NB4 (cell line): ENCODE results near the gene MSRB1.
A peak's percentile ranks its signal among the peaks of the same experiment; 100 is the strongest.

ENCODE experiments used
- DNase-seq: peaks from one replicate; pipeline ENCODE4 v3.0.0; 2010; ENCODE audit warnings: low read depth
- H3K4me3 ChIP-seq: one replicate; pipeline ENCODE4 v1.5.1; 2011; ENCODE audit warnings: mild to moderate bottlenecking, low read depth, low read length, moderate library complexity
- CTCF ChIP-seq: IDR thresholded peaks from one replicate; pipeline ENCODE4 v1.5.1; 2012; ENCODE audit warnings: low read depth, low read length
- MAX ChIP-seq: IDR thresholded peaks from 2 replicates; pipeline ENCODE4 v1.6.1; 2011; ENCODE audit warnings: low read depth, low read length
- MYC ChIP-seq: IDR thresholded peaks from 2 replicates; pipeline ENCODE4 v1.6.1; 2011; ENCODE audit warnings: low read depth, low read length
- POLR2A ChIP-seq: IDR thresholded peaks from 2 replicates; pipeline ENCODE4 v1.6.1; 2011; ENCODE audit warnings: mild to moderate bottlenecking; ENCODE audit not compliant: insufficient read length; ENCODE audit errors: extremely low read depth

The MSRB1 gene

GRCh38 chr16:1942810-1943726 lies at the start of gene MSRB1:
MSRB1 (minus strand) TSS chr16:1943199; CDS start chr16:1943156, 43 bp downstream.
- H3K4me3 ChIP-seq: peak within 1 kb of the TSS; percentile 82
- TF ChIP-seq CTCF (no peak), POLR2A (peak; percentile 86), MAX (peak; percentile 67), MYC (peak; percentile 75)
- DNase-seq: peak; percentile 98

- no peak overlapping the region for H3K4me3 ChIP-seq
- no peak for TF ChIP-seq MAX
- no peak for TF ChIP-seq CTCF
- TF ChIP-seq POLR2A: no peak
- no peak for TF ChIP-seq MYC
- DNase-seq: peak; percentile 76
Observed at GRCh38 chr16:1991948-1992703, 49.1 kb upstream of the MSRB1 start.

GRCh38 chr16:1991588-1991947 lies 48.6 kb upstream of the MSRB1 start:
- no peak overlapping the region for H3K4me3 ChIP-seq
- DNase-seq: no peak
- TF ChIP-seq POLR2A: no peak
- TF ChIP-seq MAX: no peak
- TF ChIP-seq MYC: no peak
- no peak for TF ChIP-seq CTCF

GRCh38 chr16:1991135-1991551 lies 48.1 kb upstream of the MSRB1 start:
- DNase-seq: peak; percentile 68
- H3K4me3 ChIP-seq: no peak overlapping the region

More at GRCh38 chr16:1991135-1991551, 48.1 kb upstream of the MSRB1 start:
- TF ChIP-seq CTCF (no peak), POLR2A (no peak), MYC (no peak), MAX (peak; percentile 30; the same call in 1 of the 2 replicates)
